GM23248 (cell line): Measurements from ENCODE around the gene PTCH1.

Experiments used
- EZH2 ChIP-seq: fragments of 200-600 bp; sonication (generic); IDR thresholded peaks from 2 replicates; pipeline ENCODE4 v1.6.1; 2018; ENCODE audit warnings: antibody characterized with exemption, mild to moderate bottlenecking; ENCODE audit not compliant: insufficient read depth, poor library complexity, severe bottlenecking
- EZH2phosphoT487 ChIP-seq: fragments of 200-600 bp; sonication (generic); IDR thresholded peaks from 2 replicates; pipeline ENCODE4 v1.6.1; 2018; ENCODE audit warnings: antibody characterized with exemption, moderate library complexity, mild to moderate bottlenecking, low read depth; ENCODE audit not compliant: insufficient read depth

- TF ChIP-seq EZH2 (no peak), EZH2phosphoT487 (no peak)
These were observed 40.4 kb upstream of the PTCH1 start for GRCh38 chr9:95557142-95557541.
